Suppressor macrophage treated with lipopolysaccharide for 1 hour (primary cell): Measurements from ENCODE around the gene FOXN3.

Source experiments
- DNase-seq, 3 donors: peaks; one replicate each; pipeline ENCODE4 v3.0.0-alpha.2; 2020 to 2022

Gene FOXN3

GRCh38 chr14:89270439-89271227, 146.4 kb downstream of the FOXN3 start:
- DNase-seq = no peak

DNA sequence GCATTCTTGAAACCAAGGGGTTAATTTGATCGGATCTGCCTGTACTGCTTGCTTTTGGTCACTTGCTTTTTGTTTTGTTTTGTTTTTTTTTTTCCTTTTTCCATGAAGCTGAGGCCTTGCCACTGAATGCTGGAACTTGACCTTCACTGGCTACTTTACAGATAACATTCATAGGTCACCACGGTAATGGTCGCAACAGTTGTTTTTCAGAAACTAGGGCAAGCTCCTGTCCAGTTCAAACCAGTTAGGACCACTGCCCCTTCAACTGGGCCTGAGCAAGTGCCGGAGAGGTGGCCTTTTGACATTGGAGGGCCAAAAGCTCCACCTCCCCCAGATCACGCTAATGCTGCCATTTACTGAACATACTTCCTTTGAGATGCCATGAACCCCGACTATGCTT, 147.6 kb downstream of the FOXN3 start:
- DNase-seq = no peak

- DNase-seq = no peak
Measured at GRCh38 chr14:89268514-89268913, 148.5 kb downstream of the FOXN3 start.

GRCh38 chr14:89267656-89268055, 149.4 kb downstream of the FOXN3 start:
- no peak for DNase-seq

DNA sequence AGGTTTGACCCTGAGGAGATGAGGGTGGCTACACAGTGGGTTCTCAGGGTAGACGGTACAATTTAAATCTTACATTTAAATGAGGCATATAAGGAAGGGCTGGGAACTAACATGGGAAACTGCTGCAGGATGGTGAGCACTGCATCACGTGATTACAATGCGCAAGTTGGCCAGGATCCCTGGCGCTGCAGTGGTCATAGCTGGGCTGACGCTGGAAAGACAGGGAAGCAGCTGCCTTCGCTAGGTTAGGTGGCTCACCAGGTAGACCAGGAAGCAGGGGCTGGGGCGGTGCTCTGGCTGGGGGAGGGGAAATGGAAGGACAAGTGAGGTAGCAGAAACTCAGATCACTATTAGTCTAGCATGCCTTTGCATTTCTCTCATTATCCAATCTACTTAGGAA, 149.9 kb downstream of the FOXN3 start:
- DNase-seq = no peak

GRCh38 chr14:89266754-89267153, 150.3 kb downstream of the FOXN3 start:
- DNase-seq = no peak

- no peak for DNase-seq
Measured at GRCh38 chr14:89265234-89265633, 151.8 kb downstream of the FOXN3 start.

GRCh38 chr14:89264196-89264800, 152.7 kb downstream of the FOXN3 start:
- peak; percentile 43 to 67 (median 51) for DNase-seq

GRCh38 chr14:89262041-89262440, 155.0 kb downstream of the FOXN3 start:
- DNase-seq = no peak

- no peak for DNase-seq
Measured at GRCh38 chr14:89260898-89261297, 156.1 kb downstream of the FOXN3 start.

DNA sequence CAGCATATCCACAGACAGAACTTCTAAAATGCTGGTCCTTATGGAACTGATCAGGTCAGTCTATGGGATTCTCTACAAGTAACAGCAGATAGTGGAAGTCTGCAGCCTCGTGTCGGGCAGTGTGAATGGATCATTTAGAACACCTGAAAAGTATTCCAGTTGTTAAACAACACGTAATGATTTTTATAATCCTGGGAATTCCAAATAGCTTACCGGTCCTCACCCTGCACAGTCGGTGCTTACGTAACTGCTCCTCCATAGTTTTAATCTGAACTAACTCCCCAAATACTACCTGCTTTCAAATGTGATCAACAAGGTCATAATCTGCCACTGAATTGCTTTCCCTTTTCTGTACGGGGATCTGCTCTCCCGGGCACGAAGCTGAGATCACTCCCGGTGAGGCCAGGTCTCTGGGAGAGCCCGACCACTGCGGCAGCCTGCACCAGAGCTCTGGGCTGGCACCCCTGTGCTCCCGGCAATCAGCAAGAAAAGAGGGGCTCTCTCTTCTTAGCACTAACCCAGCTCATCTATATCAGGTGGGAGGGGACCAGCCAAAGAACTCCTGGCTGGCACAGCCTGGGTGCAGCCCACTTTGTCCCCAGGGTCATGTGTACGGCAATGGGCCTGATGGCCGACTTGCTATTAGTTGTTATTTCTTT, 157.0 kb downstream of the FOXN3 start:
- no peak for DNase-seq

- DNase-seq = no peak
Measured at GRCh38 chr14:89258728-89259273, 158.2 kb downstream of the FOXN3 start.

DNA sequence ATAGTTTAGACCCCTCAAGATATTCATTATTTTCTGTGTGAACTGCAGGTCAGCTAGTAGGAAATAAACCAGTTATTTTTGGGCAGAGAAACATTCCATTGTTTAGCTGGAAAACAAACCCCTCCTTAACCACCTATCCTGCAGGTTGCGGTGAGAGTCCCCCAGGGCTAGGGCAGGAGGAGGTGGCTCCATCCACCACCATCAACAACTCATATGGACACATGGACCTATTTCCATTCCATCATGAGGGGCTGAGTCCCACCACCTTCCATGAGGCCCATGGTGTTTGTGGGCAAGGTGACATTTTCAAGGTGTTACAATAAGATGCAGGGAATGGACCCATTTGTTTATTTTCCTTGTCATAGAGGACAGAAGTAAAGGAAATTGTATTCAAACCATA, 160.1 kb downstream of the FOXN3 start:
- DNase-seq = no peak

- DNase-seq = no peak
Measured at GRCh38 chr14:89256283-89256682, 160.8 kb downstream of the FOXN3 start.

DNA sequence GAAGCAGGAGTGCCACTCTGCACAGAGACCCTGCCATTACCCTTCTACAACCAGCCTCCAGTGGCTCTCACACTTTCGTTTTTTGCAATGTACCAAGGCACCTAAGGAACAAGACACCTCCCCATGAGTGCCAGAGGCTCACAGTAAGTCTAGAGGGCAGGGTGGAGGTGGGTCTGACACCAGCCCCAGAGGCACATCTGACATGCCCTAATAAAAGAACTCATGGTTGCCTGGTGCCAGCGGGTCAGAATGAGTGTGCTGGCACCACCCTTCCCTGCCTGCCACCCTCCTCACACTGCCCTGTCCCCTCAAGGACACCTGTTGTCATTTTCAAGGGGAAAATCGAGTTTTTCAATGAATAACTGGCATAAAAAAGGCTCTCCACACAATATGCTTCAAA, 161.2 kb downstream of the FOXN3 start:
- no peak for DNase-seq

- DNase-seq = no peak
Measured at GRCh38 chr14:89255012-89255411, 162.0 kb downstream of the FOXN3 start.

GRCh38 chr14:89254166-89254909, 162.7 kb downstream of the FOXN3 start:
- DNase-seq = no peak

DNA sequence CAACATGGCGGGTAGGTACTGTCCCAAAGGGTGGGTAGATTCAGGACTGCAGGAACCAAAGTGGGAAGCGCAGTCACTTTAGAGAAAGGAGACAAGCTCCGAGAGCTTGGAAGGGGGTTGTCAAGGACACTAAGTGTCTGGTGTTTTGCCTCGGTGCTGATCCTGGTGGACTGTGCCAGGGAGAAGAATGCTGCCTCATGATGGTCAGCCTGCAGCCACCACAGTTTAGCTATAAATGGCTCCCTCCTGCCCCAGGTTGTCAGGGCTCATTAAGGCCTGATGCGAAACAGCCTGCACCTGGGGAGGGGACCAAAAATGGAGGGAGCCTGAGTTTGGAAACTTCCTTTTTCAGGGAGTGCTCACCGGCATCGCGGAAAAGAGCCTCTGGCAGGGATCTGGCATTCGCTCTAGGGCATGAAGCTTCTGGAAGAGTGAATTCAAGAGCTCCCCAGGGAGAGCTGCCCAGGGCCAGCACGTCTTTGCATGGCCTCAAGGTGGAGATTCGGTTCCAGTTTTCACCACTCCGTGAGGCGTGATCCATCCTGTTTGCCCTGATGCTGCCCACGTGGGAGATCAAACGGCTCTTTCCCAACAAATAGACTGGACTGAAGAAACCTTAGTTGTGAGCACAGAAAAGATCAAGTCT, 164.0 kb downstream of the FOXN3 start:
- DNase-seq = peak; percentile 24 to 47 (median 32)

DNA sequence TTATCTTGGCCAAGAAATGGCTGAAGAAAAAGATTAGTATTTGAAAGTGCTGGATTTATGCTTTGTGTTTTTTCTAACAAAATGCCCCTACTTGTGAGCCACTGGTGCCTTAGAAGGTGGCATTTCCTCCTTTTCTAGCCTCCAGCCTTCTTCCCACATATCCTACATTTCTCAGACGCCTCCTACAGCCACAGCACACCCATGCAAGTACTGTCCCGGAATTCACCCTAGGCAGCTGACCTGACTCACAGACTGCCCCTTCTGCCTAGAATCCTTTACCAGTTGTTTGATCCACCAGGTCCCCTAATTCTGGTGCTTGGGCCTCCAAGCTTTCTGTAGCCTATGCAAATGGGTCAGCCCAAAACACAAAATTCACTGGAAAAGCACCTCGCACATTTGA, 166.0 kb downstream of the FOXN3 start:
- peak; percentile 73 to 80 (median 78) for DNase-seq

DNA sequence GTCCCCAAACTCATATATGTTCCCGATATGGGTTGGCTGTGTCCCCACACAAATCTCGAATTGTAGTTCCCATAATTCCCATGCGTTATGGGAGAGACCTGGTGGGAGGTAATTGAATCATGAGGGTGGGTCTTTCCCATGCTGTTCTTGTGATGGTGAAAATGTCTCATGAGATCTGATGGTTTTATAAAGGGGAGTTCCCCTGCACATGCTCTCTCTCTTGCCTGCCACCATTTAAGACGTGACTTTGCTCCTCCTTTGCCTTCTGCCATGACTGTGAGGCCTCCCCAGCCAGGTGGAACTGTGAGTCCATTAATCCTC, 166.4 kb downstream of the FOXN3 start:
- DNase-seq = peak; percentile 25 to 52 (median 46)

DNA sequence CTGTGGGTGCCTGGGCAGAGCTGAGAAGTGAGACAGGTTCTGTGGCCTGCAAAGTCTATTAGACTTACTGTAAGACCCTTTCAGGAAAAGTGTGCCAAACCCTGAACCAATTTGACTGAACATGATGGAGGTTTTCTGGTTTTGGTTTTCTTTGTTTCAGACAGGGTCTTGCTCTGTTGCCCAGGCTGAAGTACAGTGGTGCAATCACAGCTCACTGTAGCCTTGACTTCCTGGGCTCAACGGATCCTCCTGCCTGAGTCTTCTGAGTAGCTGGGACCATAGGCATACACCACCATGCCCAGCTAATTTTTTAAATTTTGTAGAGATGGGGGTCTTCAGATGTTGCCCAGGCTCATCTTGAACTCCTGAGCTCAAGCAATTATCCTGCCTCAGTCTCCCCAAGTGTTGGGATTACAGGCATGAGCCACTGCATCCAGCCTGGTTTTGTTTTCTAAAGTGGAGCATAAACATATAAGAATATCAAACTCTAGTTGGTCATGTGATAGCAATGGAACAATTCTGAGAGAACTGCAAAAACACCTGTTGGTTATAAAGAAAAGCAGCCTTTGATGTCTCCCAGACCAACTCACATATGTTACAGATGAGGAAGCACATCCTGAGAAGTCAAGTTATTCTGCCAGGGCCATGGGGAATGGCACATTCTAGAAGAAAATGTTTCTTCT, 166.9 kb downstream of the FOXN3 start:
- no peak for DNase-seq

GRCh38 chr14:89249065-89249695, 167.9 kb downstream of the FOXN3 start:
- DNase-seq = no peak
